Measurements from ENCODE around the gene ACD.

The ACD gene

GRCh38 chr16:67660564-67661028 lies 536 bp upstream of the ACD start, which contains the start of gene PARD6A:
PARD6A (plus strand) TSS chr16:67660960; CDS start chr16:67661039, 79 bp downstream.
- TF ChIP-seq, protein P1, sequence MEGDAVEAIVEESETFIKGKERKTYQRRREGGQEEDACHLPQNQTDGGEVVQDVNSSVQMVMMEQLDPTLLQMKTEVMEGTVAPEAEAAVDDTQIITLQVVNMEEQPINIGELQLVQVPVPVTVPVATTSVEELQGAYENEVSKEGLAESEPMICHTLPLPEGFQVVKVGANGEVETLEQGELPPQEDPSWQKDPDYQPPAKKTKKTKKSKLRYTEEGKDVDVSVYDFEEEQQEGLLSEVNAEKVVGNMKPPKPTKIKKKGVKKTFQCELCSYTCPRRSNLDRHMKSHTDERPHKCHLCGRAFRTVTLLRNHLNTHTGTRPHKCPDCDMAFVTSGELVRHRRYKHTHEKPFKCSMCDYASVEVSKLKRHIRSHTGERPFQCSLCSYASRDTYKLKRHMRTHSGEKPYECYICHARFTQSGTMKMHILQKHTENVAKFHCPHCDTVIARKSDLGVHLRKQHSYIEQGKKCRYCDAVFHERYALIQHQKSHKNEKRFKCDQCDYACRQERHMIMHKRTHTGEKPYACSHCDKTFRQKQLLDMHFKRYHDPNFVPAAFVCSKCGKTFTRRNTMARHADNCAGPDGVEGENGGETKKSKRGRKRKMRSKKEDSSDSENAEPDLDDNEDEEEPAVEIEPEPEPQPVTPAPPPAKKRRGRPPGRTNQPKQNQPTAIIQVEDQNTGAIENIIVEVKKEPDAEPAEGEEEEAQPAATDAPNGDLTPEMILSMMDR (conservative IDR thresholded peaks at IDR 0.05): no peak; the same call in 1 of the 2 replicates
- TF ChIP-seq ZFX (IDR thresholded peaks at IDR 0.05): no peak
- peak within 1 kb of the TSS; percentile 80 for H3K27ac ChIP-seq

DNA sequence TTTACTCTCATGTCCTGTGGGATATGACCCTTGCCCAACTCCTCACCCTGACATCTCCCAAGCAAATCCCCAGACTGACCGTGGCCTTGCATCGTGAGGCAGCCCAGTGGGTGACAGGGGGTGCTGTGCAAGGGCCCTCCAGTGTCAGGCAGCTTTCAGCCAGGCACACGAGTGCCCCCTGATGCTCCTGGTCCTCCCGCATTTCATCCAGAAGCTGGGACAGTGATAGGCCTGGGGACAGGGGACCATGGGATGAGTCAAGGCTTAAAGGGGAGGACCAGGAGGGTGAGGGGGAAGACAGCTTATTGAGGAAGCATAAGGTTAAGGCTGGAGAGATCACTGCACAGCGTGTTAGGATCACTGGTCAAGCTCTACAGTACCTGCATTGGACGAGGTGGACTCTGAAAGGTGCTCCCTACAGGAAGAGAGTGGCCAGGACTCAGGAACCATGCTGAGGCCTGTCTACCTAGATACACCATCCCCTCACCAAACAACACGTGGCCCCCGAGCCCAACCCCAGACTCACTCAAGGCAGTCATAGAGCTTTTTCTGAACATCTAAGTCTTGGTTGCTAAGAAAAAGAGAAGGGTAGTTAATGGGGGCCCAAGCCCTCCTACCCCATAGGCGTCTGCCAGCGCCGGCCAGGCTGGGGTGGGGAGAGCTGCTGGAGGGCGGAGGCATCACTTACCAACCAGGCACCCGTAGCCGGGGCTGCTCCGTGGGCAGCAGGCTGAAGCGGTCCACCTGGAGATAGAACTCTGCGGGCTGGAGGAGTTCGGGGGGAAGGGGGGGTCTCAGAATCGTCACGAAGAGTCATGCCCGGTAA lies 998 bp downstream of the ACD start:
- TF ChIP-seq, protein P1 (conservative IDR thresholded peaks at IDR 0.05): no peak
- TF ChIP-seq ZFX (IDR thresholded peaks at IDR 0.05): no peak
- H3K27ac ChIP-seq: peak overlapping the region; percentile 80

DNA sequence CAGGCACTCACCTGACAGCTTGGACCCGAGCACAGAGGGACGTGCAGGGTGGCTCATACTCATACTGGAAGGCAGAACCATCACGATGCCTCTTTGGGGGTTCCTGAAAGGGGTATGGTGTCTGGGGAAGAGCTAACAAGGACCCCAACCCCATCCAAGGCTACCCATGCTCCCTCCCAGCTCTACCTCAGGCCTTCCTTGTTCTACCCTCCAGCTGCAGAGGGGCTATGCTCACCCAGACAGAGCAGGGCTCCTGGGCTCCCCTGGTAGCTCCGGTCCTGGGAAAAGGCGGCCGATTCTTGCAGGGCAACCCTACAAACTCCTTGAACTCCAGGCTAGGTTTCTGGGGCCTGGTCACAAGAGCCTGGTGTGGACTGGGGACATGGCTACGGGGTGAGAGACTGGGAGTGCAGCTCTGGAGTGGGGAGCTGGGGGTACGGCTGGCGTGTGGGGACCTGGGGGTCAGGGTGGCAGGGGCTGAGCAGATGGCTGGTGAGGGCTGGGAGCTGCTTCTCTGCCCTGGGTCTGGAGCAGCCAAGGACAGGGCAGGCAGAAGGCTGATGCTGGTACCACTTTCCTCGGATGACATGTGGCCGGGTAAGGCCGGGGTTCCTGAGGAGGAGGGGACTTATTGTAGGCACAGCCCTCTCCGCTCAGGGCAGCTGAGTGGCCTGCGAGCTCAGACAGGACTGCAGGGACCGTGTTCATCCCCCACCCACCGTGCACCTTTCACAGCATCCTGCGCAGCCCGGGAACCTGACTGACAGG lies 2.1 kb downstream of the ACD start:
- no peak for TF ChIP-seq ZFX (IDR thresholded peaks at IDR 0.05)
- TF ChIP-seq, protein P1 (conservative IDR thresholded peaks at IDR 0.05): no peak
- H3K27ac ChIP-seq: no peak overlapping the region

DNA sequence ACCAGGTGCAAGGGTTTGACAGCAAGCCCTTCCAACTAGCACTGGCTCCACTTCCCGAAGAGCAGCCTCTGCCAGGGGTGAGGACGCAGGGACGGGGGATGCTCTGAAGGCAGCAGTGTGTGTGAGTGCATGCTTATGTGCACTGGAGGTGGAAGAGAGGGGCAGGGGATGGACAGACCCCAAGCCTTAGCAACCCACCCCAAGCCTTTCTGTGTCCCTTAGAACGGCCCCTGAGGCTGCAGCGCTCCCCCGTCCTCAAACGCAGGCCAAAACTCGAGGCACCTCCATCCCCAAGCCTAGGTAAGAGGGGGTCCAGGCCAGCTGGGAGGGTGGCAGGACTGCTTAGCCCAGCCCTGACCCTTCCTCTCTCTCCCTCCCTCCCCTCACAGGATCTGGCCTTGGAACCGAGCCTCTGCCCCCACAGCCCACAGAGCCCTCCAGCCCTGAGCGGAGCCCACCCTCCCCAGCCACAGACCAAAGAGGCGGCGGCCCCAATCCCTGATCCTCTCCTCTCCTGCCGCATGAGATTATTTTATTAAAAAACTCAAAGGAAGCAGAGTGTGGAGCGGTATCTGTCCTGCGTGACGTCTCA lies 2.9 kb downstream of the ACD start:
- no peak for TF ChIP-seq ZFX (IDR thresholded peaks at IDR 0.05)
- TF ChIP-seq, protein P1 (conservative IDR thresholded peaks at IDR 0.05): no peak
- H3K27ac ChIP-seq: no peak overlapping the region

- TF ChIP-seq, protein P1 (conservative IDR thresholded peaks at IDR 0.05): no peak
- no peak for TF ChIP-seq ZFX (IDR thresholded peaks at IDR 0.05)
- H3K27ac ChIP-seq: no peak overlapping the region
These were observed 3.6 kb downstream of the ACD start for GRCh38 chr16:67656344-67657016.

GRCh38 chr16:67655363-67655762 lies 4.7 kb downstream of the ACD start:
- H3K27ac ChIP-seq: no peak overlapping the region
- TF ChIP-seq ZFX (IDR thresholded peaks at IDR 0.05): no peak
- TF ChIP-seq, protein P1 (conservative IDR thresholded peaks at IDR 0.05): no peak

All from C4-2B (cell line).